NCI-H345 (cell line): ENCODE measurements around the gene VWF.

Source experiments
- DNase-seq: peaks from one replicate; lab custom pipeline; 2025; lab: John Stamatoyannopoulos, UW

VWF gene

GRCh38 chr12:5948696-5949095 lies 175.8 kb downstream of the VWF start:
- no peak for DNase-seq

- no peak for DNase-seq
Observed at GRCh38 chr12:5947006-5947405, 177.5 kb downstream of the VWF start.

- no peak for DNase-seq
Observed at GRCh38 chr12:5946388-5946787, 178.1 kb downstream of the VWF start.

GRCh38 chr12:5945071-5946008 lies 179.1 kb downstream of the VWF start, which contains the start of gene ANO2:
Gene ANO2 (minus strand): TSS chr12:5945259. CDS start chr12:5945217, 42 bp downstream.
- DNase-seq = peak; percentile 37

GRCh38 chr12:5944688-5945070 lies 179.8 kb downstream of the VWF start:
- no peak for DNase-seq

- DNase-seq = no peak
Observed at GRCh38 chr12:5944053-5944452, 180.4 kb downstream of the VWF start.

GRCh38 chr12:5941907-5942306 lies 182.6 kb downstream of the VWF start:
- DNase-seq = no peak

- no peak for DNase-seq
Observed at GRCh38 chr12:5927732-5928516, 196.5 kb downstream of the VWF start.

- no peak for DNase-seq
Observed at GRCh38 chr12:5925646-5926045, 198.8 kb downstream of the VWF start.

GRCh38 chr12:5924342-5924741 lies 200.1 kb downstream of the VWF start:
- no peak for DNase-seq

GRCh38 chr12:5923751-5924150 lies 200.7 kb downstream of the VWF start:
- no peak for DNase-seq

GRCh38 chr12:5923043-5923605 lies 201.3 kb downstream of the VWF start:
- no peak for DNase-seq

- no peak for DNase-seq
Observed at GRCh38 chr12:5921966-5922899, 202.2 kb downstream of the VWF start.

GRCh38 chr12:5921027-5921909 lies 203.2 kb downstream of the VWF start:
- DNase-seq = no peak

- DNase-seq = no peak
Observed at GRCh38 chr12:5916785-5917290, 207.6 kb downstream of the VWF start.

GRCh38 chr12:5915511-5915910 lies 209.0 kb downstream of the VWF start:
- DNase-seq = no peak

- no peak for DNase-seq
Observed at GRCh38 chr12:5914387-5915149, 209.9 kb downstream of the VWF start.

- no peak for DNase-seq
Observed at GRCh38 chr12:5913387-5913786, 211.1 kb downstream of the VWF start.
